Measurements from ENCODE around the gene ARL5A.
"Not testable (repeated sequence)": the region's sequence is repeated elsewhere in the genome, so short reads cannot be mapped to it uniquely, and the experiment has no call there.

Gene ARL5A

GRCh38 chr2:151795646-151796240 is 32.5 kb downstream of the ARL5A start:
- DNase-seq (ENCODE audit: low read depth, low spot score): no peak

- DNase-seq (ENCODE audit: low read depth, low spot score): not testable (repeated sequence)
These were observed 33.8 kb downstream of the ARL5A start for GRCh38 chr2:151794422-151794821.

GRCh38 chr2:151793123-151793522 is 35.1 kb downstream of the ARL5A start:
- no peak for DNase-seq (ENCODE audit: low read depth, low spot score)

- DNase-seq (ENCODE audit: low read depth, low spot score): no peak
These were observed 35.6 kb downstream of the ARL5A start for GRCh38 chr2:151792589-151792988.

- DNase-seq (ENCODE audit: low read depth, low spot score): no peak
These were observed 36.7 kb downstream of the ARL5A start for GRCh38 chr2:151791545-151791944.

GRCh38 chr2:151790689-151791088 is 37.5 kb downstream of the ARL5A start:
- no peak for DNase-seq (ENCODE audit: low read depth, low spot score)

GRCh38 chr2:151789055-151789834 is 39.0 kb downstream of the ARL5A start:
- no peak for DNase-seq (ENCODE audit: low read depth, low spot score)

- no peak for DNase-seq (ENCODE audit: low read depth, low spot score)
These were observed 41.7 kb downstream of the ARL5A start for GRCh38 chr2:151786483-151786882.

- DNase-seq (ENCODE audit: low read depth, low spot score): no peak
These were observed 42.1 kb downstream of the ARL5A start for GRCh38 chr2:151786077-151786476.

GRCh38 chr2:151783133-151783520 is 45.1 kb downstream of the ARL5A start:
- no peak for DNase-seq (ENCODE audit: low read depth, low spot score)

GRCh38 chr2:151782378-151783132 is 45.7 kb downstream of the ARL5A start:
- DNase-seq (ENCODE audit: low read depth, low spot score): no peak

- no peak for DNase-seq (ENCODE audit: low read depth, low spot score)
These were observed 46.6 kb downstream of the ARL5A start for GRCh38 chr2:151781642-151782041.

- DNase-seq (ENCODE audit: low read depth, low spot score): no peak
These were observed 47.3 kb downstream of the ARL5A start for GRCh38 chr2:151780938-151781337.

GRCh38 chr2:151777935-151778334 is 50.3 kb downstream of the ARL5A start:
- DNase-seq (ENCODE audit: low read depth, low spot score): no peak

GRCh38 chr2:151777487-151777886 is 50.7 kb downstream of the ARL5A start:
- no peak for DNase-seq (ENCODE audit: low read depth, low spot score)

GRCh38 chr2:151776367-151776766 is 51.9 kb downstream of the ARL5A start:
- no peak for DNase-seq (ENCODE audit: low read depth, low spot score)

- DNase-seq (ENCODE audit: low read depth, low spot score): no peak
These were observed 53.0 kb downstream of the ARL5A start for GRCh38 chr2:151775057-151775740.

GRCh38 chr2:151774506-151774905 is 53.7 kb downstream of the ARL5A start:
- no peak for DNase-seq (ENCODE audit: low read depth, low spot score)

- DNase-seq (ENCODE audit: low read depth, low spot score): no peak
These were observed 56.4 kb downstream of the ARL5A start for GRCh38 chr2:151771599-151772358.

GRCh38 chr2:151770995-151771394 is 57.2 kb downstream of the ARL5A start:
- DNase-seq (ENCODE audit: low read depth, low spot score): no peak

- no peak for DNase-seq (ENCODE audit: low read depth, low spot score)
These were observed 58.6 kb downstream of the ARL5A start for GRCh38 chr2:151769606-151770005.

Data from ELF-1 (cell line).